SK-N-SH (cell line): Measurements from ENCODE around the gene MED31. TPM values are rescaled to one million over a fixed set of nuclear protein-coding genes. Genes with fewer than 3 reads are reported as not detected.
A peak's percentile ranks its signal among the peaks of the same experiment; 100 is the strongest.
"Not testable (repeated sequence)": the region's sequence is repeated elsewhere in the genome, so short reads cannot be mapped to it uniquely, and the experiment has no call there.

ENCODE experiments used
- CTCF ChIA-PET: fragments of 300-600, 350-600 bp; formaldehyde crosslinking; extraction: SDS; loops from one replicate; lab custom pipeline; 2021; lab: Yijun Ruan, JAX
- POLR2A ChIA-PET: fragments of 350-600 bp; sonication (Branson Sonifier 250); formaldehyde crosslinking; extraction: SDS; loops from one replicate; lab custom pipeline; 2020; ENCODE audit warnings: antibody characterized with exemption, inconsistent platforms; lab: Yijun Ruan, JAX
- DNase-seq: peaks from one replicate; pipeline ENCODE4 v3.0.0; 2012
- H2AFZ ChIP-seq: fragments of 200-600 bp; sonication (generic); 2 replicates; pipeline ENCODE4 v1.8.1; 2016; ENCODE audit warnings: antibody characterized with exemption, mild to moderate bottlenecking, low read depth
- H3F3A ChIP-seq: fragments of 200-600 bp; sonication (generic); replicated peaks from 2 replicates; pipeline ENCODE3; 2016; ENCODE audit warnings: antibody characterized with exemption, mild to moderate bottlenecking; ENCODE audit not compliant: insufficient read depth
- H3K27ac ChIP-seq, 2 experiments: fragments of 200-500 bp in 1 of 2; fragments of 200-600 bp in 1 of 2; sonication (Bioruptor generic) in 1 of 2; sonication (generic), shearing (Covaris generic) in 1 of 2; 2 replicates each; pipeline versions ENCODE4 v1.5.1 to v1.6.1; 2014 to 2016; ENCODE audit warnings: low read depth in 2 of 2, inconsistent platforms in 1 of 2, low read length in 1 of 2, mild to moderate bottlenecking in 1 of 2, mixed read lengths in 1 of 2
- H3K27me3 ChIP-seq: fragments of 200-600 bp; sonication (generic), shearing (Covaris generic); 2 replicates; pipeline ENCODE4 v1.6.1; 2016; ENCODE audit warnings: mixed run types; ENCODE audit not compliant: insufficient read depth
- H3K36me3 ChIP-seq, 2 experiments: fragments of 200-500 bp in 1 of 2; fragments of 200-600 bp in 1 of 2; sonication (Bioruptor generic) in 1 of 2; sonication (generic) in 1 of 2; replicated peaks in 1 of 2; 2 replicates each; pipeline versions ENCODE3 to v1.5.1; 2014 to 2016; ENCODE audit warnings: low read length in 1 of 2, mild to moderate bottlenecking in 1 of 2; ENCODE audit not compliant: insufficient read depth in 2 of 2, control insufficient read depth in 1 of 2
- H3K4me1 ChIP-seq, 2 experiments: fragments of 200-500 bp in 1 of 2; fragments of 200-600 bp in 1 of 2; sonication (Bioruptor generic) in 1 of 2; sonication (generic), shearing (Covaris generic) in 1 of 2; 2 replicates each; pipeline versions ENCODE4 v1.5.1 to v1.6.1; 2014 to 2016; ENCODE audit warnings: low read depth in 1 of 2, low read length in 1 of 2, mixed run types in 1 of 2; ENCODE audit not compliant: insufficient read depth in 2 of 2, control insufficient read depth in 1 of 2
- H3K4me2 ChIP-seq: fragments of 200-600 bp; sonication (generic), shearing (Covaris generic); 2 replicates; pipeline ENCODE4 v1.6.1; 2017; ENCODE audit warnings: mixed run types
- H3K4me3 ChIP-seq, 2 experiments: fragments of 200-500 bp in 1 of 2; fragments of 200-600 bp in 1 of 2; sonication (Bioruptor generic) in 1 of 2; sonication (generic), shearing (Covaris generic) in 1 of 2; 2 replicates each; pipeline versions ENCODE4 v1.5.1 to v1.8.1; 2014 to 2016; ENCODE audit warnings: low read depth in 2 of 2, inconsistent platforms in 1 of 2, low read length in 1 of 2, mild to moderate bottlenecking in 1 of 2, mixed read lengths in 1 of 2, moderate library complexity in 1 of 2
- H3K79me2 ChIP-seq: fragments of 200-600 bp; sonication (generic); 2 replicates; pipeline ENCODE4 v1.8.1; 2017; ENCODE audit warnings: mild to moderate bottlenecking; ENCODE audit not compliant: insufficient read depth
- H3K9ac ChIP-seq: fragments of 200-600 bp; sonication (generic); 2 replicates; pipeline ENCODE4 v1.6.1; 2017; ENCODE audit warnings: mixed run types
- H3K9me2 ChIP-seq: fragments of 200-600 bp; sonication (generic); 2 replicates; pipeline ENCODE4 v1.6.1; 2017; ENCODE audit warnings: mixed run types
- H3K9me3 ChIP-seq: fragments of 200-600 bp; sonication (generic); 2 replicates; pipeline ENCODE4 v1.6.1; 2017; ENCODE audit warnings: mixed run types, mild to moderate bottlenecking, moderate library complexity
- H4K20me1 ChIP-seq: fragments of 200-600 bp; sonication (generic); 2 replicates; pipeline ENCODE4 v1.6.1; 2017; ENCODE audit warnings: mild to moderate bottlenecking, mixed run types; ENCODE audit not compliant: insufficient read depth
- CTCF ChIP-seq: fragments of 200-600 bp; sonication (generic); IDR thresholded peaks from 2 replicates; pipeline ENCODE4 v1.6.1; 2017; ENCODE audit warnings: antibody characterized with exemption, mild to moderate bottlenecking, moderate library complexity
- FOXJ3 ChIP-seq: sonication (generic); formaldehyde crosslinking; IDR thresholded peaks from 2 replicates; pipeline ENCODE4 v1.5.1; 2020; ENCODE audit warnings: mild to moderate bottlenecking, missing genetic modification reagents
- IRF3 ChIP-seq: fragments of 150-350 bp; IDR thresholded peaks from 2 replicates; pipeline ENCODE4 v1.6.1; 2016; ENCODE audit warnings: mild to moderate bottlenecking, low read depth, low read length
- MEF2A ChIP-seq: IDR thresholded peaks from 2 replicates; pipeline ENCODE4 v1.4.0; 2012; ENCODE audit warnings: low read depth, borderline replicate concordance
- MXI1 ChIP-seq: IDR thresholded peaks from 2 replicates; pipeline ENCODE4 v1.6.1; 2012; ENCODE audit warnings: mild to moderate bottlenecking, low read depth, low read length, improper control_type of control experiment
- NFIC ChIP-seq: IDR thresholded peaks from 2 replicates; pipeline ENCODE4 v1.4.0; 2012; ENCODE audit warnings: borderline replicate concordance
- RAD21 ChIP-seq: IDR thresholded peaks from 2 replicates; pipeline ENCODE4 v1.6.1; 2012; ENCODE audit warnings: mild to moderate bottlenecking, low read length
- RCOR1 ChIP-seq: fragments of 150-350 bp; IDR thresholded peaks from 2 replicates; pipeline ENCODE4 v1.6.1; 2017; ENCODE audit warnings: antibody characterized with exemption, low read length
- RXRA ChIP-seq: IDR thresholded peaks from 2 replicates; pipeline ENCODE4 v1.4.0; 2012; ENCODE audit warnings: low read depth, mild to moderate bottlenecking, borderline replicate concordance
- SMC3 ChIP-seq: IDR thresholded peaks from 2 replicates; pipeline ENCODE4 v1.6.1; 2012; ENCODE audit warnings: low read depth, low read length, improper control_type of control experiment
- WGBS: methylation state at CpG from one replicate; pipeline ENCODE4 v1.1.6; 2017; ENCODE audit warnings: low lambda C conversion rate; 5-methylcytosine and 5-hydroxymethylcytosine counted together
- polyA plus RNA-seq, 3 experiments: library from polyadenylated mRNA; depleted of rRNA; stranded (reverse); fragments of >200 nt; gene quantifications; 2 replicates each; pipeline ENCODE4 v1.2.3, GENCODE V29; 2012
- TF ChIP-seq, protein P1 (sequence below): IDR thresholded peaks from 2 replicates; pipeline ENCODE4 v1.4.0; 2012; ENCODE audit warnings: low read depth, borderline replicate concordance

Gene MED31
- polyA plus RNA-seq, 1 of the 3 experiments (the other 2 are of a cell fraction): 15.1 TPM

- H3K27ac ChIP-seq: no peak overlapping the region
- no peaks in the 10 kb centered on the region for H3K4me1 ChIP-seq
- H3K36me3 ChIP-seq: no peaks in the 10 kb centered on the region
- ChIA-PET POLR2A (no interaction called here), CTCF (interaction anchor here (0.5 to 3.3 kb wide), 26 partner anchors 9 to 1011 kb away, joined by 3 to 20 read pairs (median 4); partner anchors contain the start of gene TXNDC17)
- H3K9ac ChIP-seq: no peak overlapping the region
- H3F3A ChIP-seq: no peaks in the 10 kb centered on the region
- no peak overlapping the region for H2AFZ ChIP-seq
- H3K79me2 ChIP-seq: no peaks in the 10 kb centered on the region
- no peaks in the 10 kb centered on the region for H3K9me2 ChIP-seq
- no peaks in the 10 kb centered on the region for H4K20me1 ChIP-seq
- TF ChIP-seq FOXJ3 (no peak), RCOR1 (no peak), RXRA (no peak), NFIC (no peak), MXI1 (no peak)
- 83% methylated on average over 6 of the region's 6 CpGs for whole genome bisulfite sequencing
- no peak for DNase-seq
- H3K4me2 ChIP-seq: no peak overlapping the region
- no peak overlapping the region for H3K4me3 ChIP-seq
- no peaks in the 10 kb centered on the region for H3K9me3 ChIP-seq
- H3K27me3 ChIP-seq: peaks cover 40% of the 10 kb centered on the region; the same call in 1 of the 2 replicates
These were observed 15.2 kb upstream of the MED31 start for GRCh38 chr17:6666557-6666956.

DNA sequence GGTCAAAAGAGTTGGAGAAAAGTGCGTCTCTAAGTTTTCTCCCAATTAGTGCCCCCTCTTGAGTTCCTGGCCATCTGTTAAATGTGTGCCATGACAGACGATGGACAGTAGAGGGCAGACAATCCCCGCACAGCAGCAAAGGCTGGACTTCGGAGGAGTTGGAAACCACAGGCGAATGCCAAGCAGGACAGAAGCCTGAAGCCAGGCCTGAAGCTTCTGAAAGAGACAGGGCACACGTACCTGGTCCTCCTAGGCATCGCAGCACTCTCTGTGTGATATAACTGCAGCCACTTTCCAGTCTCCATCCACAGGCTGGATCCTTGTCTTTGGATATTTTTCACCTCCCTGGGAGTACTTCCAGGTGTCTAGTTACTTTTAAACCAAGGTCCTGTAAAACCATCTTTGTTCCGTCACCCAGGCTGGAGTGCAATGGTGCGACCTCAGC, 14.7 kb upstream of the MED31 start:
- Histone ChIP-seq H3K9me3 (no peaks in the 10 kb centered on the region), H3F3A (no peaks in the 10 kb centered on the region), H3K4me3 (peak overlapping the region in 1 of 2 experiments; percentile 18; a peak in 1 of 4 replicates), H3K36me3 (no peaks in the 10 kb centered on the region), H3K27me3 (peaks cover 40% of the 10 kb centered on the region; the same call in 1 of the 2 replicates)
- CTCF ChIA-PET: interaction anchor here (0.5 to 3.3 kb wide), 26 partner anchors 9 to 1011 kb away, joined by 3 to 20 read pairs (median 4); partner anchors contain the start of gene TXNDC17
- DNase-seq: peak; percentile 78
- TF ChIP-seq, protein P1, sequence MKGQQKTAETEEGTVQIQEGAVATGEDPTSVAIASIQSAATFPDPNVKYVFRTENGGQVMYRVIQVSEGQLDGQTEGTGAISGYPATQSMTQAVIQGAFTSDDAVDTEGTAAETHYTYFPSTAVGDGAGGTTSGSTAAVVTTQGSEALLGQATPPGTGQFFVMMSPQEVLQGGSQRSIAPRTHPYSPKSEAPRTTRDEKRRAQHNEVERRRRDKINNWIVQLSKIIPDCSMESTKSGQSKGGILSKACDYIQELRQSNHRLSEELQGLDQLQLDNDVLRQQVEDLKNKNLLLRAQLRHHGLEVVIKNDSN: no peak
- TF ChIP-seq IRF3 (no peak), RAD21 (peak; percentile 89), RXRA (no peak), MEF2A (no peak), SMC3 (peak; percentile 73), CTCF (peak; percentile 92)
- TF ChIP-seq, all 33 proteins: peak for 3
- Histone ChIP-seq H4K20me1 (no peaks in the 10 kb centered on the region), H3K4me1 (no peaks in the 10 kb centered on the region), H3K79me2 (no peaks in the 10 kb centered on the region), H3K27ac (no peak overlapping the region), H2AFZ (no peak overlapping the region), H3K4me2 (no peak overlapping the region), H3K9me2 (no peaks in the 10 kb centered on the region), H3K9ac (no peak overlapping the region)
- 15% methylated on average over 9 of the region's 9 CpGs for WGBS
- POLR2A ChIA-PET: no interaction called here

DNA sequence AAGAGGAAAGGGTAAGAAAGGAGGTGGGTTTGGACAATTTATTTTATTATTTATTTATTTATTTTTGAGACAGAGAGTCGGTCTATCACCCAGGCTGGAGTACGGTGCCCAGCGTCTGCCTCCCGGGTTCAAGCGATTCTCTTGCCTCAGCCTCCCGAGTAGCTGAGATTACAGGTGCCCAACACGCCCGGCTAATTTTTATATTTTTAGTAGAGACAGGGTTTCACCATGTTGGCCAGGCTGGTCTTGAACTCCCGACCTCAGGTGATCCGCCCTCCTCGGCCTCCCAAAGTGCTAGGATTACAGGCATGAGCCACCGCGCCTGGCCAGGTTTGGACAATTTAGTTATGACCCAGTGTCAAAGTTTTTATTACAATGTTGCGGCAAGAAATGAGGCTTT, 11.8 kb upstream of the MED31 start:
- H3K9me3 ChIP-seq, H3K79me2 ChIP-seq, H3K36me3 ChIP-seq, H3K4me1 ChIP-seq, H3K4me3 ChIP-seq, DNase-seq, POLR2A ChIA-PET, H3K27ac ChIP-seq, H3K4me2 ChIP-seq, H2AFZ ChIP-seq, H3F3A ChIP-seq, H3K9ac ChIP-seq, H4K20me1 ChIP-seq, CTCF ChIA-PET, H3K9me2 ChIP-seq: not testable (repeated sequence)
- WGBS: 46% methylated on average over 14 of the region's 14 CpGs
- peaks cover 20% of the 10 kb centered on the region; the same call in 1 of the 2 replicates for H3K27me3 ChIP-seq
